GM18499 (cell line): ENCODE results near the gene GAB2.
"Not testable (repeated sequence)": the region's sequence is repeated elsewhere in the genome, so short reads cannot be mapped to it uniquely, and the experiment has no call there.

ENCODE experiments used
- ATAC-seq: cut with Tn5 transposase; IDR thresholded peaks from one replicate; pipeline ENCODE4 v1.9.1; 2021; ENCODE audit warnings: moderate number of reproducible peaks; ENCODE audit not compliant: insufficient read depth, unreplicated experiment

GAB2 gene

DNA sequence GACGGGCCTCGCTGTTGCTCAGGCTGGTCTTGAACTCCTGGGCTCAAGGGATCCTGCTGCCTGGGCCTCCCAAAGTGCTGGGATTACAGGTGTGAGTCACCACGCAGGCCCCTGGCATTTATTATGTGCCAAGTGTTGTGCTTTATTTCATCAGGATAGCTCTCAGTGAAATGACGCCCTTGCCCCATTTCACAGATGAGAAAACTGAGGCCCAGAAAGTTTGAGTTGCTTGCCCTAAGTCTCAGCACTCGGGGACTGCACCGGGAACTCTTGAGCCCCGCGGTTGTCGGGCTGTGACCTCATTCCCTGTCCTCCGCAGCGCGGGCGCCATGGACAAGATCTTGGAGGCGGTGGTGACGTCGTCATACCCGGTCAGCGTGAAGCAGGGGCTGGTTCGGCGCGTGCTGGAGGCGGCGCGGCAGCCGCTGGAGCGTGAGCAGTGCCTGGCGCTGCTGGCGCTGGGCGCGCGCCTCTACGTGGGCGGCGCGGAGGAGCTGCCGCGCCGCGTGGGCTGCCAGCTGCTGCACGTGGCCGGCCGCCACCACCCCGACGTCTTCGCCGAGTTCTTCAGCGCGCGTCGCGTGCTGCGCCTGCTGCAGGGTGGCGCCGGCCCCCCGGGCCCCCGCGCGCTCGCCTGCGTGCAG is 221.6 kb downstream of the GAB2 start:
- ATAC-seq = no peak

GRCh38 chr11:78194490-78194889 is 223.1 kb downstream of the GAB2 start:
- ATAC-seq = no peak

GRCh38 chr11:78193806-78194205 is 223.8 kb downstream of the GAB2 start:
- no peak for ATAC-seq

- no peak for ATAC-seq
Measured at GRCh38 chr11:78192911-78193351, 224.7 kb downstream of the GAB2 start.

DNA sequence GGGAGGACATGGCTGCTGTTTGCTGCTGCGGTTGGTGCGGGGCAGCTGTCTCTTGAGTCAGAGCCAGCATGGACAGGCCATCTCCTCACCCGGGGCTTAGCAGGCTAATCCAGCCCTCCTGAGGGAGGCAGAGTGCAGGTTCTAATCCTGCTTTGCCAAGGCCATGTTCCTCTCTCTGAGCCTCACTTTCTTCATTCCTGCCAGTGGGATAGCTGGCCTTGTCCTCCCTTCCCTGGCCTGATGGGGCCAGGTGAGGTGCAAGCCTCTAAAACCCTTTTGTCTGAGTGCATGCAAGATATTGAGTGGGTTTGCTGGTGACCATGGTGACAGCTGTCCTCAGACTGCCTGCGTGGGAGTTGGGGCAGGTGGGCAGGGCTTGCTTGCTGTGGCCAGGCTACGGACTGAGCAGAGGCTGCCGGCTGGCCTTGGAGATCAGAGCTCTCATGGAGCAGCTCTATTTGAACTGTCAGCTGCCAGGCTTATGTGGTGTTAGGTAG is 225.3 kb downstream of the GAB2 start:
- ATAC-seq = no peak

GRCh38 chr11:78190871-78191538 is 226.6 kb downstream of the GAB2 start:
- no peak for ATAC-seq

DNA sequence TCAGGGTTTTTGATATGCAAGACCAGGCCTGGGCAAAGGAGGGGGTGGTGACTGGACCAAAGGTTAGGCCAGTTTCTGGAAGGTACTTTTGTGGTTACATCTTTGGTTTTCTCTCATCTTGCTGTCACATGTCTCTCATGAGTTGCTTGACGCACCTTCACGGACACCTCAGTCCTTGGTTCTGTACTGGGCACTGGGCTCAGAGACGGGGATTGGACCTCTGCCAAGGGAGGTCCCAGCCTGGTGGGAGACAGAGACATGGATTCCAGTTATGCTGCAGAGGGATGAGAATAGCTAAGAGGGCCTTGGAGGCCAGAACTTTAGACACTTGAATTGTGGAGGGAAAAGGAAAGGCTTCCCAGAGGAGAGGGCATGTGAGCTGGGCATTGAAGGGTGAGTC is 227.2 kb downstream of the GAB2 start:
- ATAC-seq = no peak

GRCh38 chr11:78189851-78190250 is 227.8 kb downstream of the GAB2 start:
- no peak for ATAC-seq

DNA sequence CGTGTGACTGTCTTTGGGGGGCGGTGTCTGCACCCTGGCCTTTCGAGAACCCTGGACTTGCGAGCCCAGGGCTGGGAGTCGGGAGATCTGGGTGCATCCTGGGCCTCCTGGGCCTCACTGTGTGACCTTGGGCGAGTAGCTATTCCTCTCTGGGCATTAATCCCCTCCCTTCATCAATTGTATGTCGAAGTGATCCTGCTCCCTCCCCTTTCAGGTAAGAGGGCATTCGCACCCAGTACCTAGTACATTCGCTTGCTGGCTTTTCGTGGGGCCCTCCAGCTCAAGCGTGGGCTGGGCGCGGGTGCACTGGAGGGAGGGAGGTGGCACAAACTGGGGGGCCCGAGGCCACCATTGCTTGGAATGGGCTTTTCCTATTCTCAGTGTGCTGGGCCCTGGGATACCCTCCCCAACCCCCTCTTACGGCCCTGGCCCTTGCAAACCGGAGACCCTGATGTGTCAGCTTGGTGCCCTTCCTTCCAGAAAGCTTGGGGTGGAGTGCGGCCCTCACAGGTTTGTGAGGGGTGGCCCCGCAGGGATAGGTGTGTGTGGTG is 228.4 kb downstream of the GAB2 start:
- ATAC-seq = no peak

DNA sequence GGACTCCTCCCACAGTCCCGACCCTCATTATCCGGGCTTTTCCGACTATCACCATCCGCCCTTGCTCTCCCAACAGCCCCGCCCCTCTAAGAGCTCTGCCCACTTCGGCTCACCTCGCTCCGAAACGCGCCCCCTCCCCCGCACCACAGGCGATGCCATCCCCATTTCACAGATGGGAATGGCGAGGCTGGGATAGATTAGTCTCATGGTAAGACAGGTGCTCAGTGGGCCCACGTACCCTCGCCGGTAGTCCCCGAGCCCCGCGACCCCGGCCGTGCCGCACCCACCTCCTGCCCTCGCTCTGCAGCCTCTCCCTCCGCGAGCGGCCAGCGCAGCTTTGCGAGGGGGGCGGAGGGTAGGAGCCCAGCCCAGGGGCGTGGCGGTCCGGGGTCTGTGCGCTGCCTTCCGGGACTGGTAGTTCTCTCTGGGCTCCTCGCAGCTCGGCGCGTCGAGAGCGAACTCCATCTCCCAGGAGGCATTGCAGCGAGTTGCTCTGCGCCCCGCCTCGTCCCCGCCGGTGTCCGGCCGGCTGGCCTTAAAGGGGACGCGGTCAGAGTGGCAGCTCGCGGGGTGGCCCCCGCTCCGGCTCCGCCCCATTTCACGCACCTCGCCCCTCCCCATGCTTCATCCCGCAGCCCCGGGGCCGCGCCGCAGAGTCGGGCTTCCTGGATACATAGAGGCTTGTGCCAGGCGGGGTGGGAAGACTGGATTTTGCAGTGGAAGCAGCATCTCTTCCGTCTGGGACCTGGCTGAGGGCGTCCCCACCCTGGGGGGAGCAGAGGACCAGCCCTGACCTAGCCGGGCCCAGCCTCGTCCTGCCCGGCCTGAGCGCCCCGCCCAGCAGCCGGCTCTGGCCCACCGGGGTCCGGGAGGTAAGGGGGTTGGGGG is 229.1 kb downstream of the GAB2 start, which contains the start of the genes KCTD21 and USP35:
TSS of gene KCTD21 (minus strand) at position 341 of the 888 bp plus-strand sequence. CDS start 14,072 bp downstream, outside the sequence.
TSS of gene USP35 (plus strand) at position 634 of the 888 bp plus-strand sequence. CDS start 7,327 bp downstream, outside the sequence.
- peak; percentile 85 for ATAC-seq

DNA sequence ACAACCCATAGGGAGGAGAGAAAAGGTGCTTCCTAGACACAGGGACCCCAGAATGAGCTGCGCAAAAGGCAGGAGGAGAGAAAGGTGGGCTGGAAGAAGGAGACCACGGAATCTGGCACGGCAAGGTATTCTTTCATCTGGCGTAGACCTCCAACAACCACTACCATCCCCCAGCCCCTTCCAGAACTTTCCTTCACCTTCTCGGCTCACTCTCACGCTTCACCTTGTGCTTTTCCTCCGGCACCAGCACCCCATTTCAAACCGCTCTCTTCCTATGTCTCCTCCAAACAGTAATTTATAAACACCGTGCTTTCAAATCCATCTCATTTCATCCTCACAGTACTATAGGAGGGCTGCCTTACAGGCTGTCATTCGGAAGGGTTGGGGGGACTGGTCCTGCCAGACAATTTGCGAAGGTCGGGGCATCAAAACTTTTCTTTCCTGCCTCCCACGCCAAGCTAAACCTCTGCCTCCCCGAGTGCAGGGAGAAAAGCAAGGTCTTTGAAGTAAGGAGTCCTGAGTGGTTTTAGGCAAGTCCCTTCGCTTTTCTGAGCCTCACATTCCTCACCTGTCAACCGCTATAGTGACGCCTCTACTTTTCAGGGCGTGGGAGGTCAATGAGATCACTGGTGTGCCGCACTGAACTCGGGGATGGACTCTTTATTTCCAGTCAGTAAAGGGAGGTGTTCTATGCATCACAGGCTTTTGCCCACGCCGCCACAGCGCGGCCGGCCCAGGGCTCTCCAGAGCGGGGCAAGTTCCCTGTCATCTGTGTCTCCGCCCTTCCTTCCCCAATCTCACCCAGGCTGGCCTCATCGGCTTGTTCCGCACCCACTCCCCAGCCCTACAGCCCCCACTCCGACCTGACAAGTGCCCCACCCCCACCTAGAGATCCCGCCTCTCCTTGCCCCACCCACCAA is 230.0 kb downstream of the GAB2 start:
- peak; percentile 23 for ATAC-seq

DNA sequence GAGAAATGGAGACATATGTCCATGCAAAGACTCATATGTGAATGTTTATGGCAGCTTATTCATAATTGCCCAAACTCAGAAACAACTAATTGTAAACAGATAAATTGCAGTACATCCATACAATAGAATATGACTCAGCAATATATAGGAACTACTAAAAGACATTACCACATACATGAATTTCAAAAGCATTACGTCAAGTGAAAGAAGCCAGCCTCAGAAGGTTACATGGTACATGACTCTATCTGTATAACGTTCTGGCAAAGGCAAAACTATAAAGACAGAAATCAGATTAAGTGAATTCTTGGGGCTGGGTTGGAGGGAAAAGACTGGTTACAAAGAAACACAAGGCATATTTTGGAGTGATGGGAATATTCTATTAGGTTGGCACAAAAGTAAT is 236.4 kb downstream of the GAB2 start:
- ATAC-seq = no peak

GRCh38 chr11:78180751-78181150 is 236.9 kb downstream of the GAB2 start:
- no peak for ATAC-seq

GRCh38 chr11:78179459-78180071 is 238.1 kb downstream of the GAB2 start:
- ATAC-seq = no peak

DNA sequence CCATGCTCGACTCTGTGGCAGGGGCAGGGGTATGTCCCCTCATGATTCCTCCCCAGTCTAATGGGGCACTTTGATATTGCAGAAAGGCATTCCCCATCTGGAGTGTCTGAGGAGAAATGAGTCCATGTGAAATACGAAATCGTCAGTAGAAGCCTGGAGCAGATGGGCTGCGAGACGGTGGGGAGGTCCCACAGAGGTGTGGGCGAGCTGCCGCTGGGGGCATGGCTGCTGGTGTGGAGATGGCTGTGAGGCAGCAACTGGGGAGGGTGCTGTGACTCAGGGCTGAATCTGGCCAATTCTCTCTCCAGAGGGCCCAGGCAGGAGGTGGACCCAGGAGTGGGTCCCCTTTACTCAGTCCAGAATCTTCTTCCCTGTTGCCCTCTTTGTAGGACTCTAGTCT is 240.4 kb downstream of the GAB2 start:
- ATAC-seq = no peak

DNA sequence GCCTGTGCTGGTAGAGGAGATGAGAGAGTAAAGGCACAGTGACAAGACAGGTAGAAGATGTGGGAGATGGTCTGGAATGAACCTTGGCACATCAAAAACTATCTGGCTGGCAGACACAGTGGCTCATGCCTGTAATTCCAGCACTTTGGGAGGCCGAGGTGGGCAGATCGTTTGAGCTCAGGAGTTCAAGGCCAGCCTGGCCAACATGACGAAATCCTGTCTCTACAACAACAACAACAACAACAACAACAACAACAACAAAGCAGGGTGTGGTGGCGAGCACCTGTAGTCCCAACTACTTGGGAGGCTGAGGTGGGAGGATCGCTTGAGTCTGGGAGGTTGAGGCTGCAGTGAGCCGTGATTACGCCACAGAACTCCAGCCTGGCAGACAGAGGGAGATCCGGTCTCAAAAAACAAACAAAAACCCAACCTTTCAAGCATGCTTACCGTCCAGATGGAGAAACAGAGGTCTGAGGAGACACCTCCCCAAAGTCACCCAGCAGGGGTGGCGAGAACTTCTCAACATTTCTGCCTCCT is 240.9 kb downstream of the GAB2 start:
- no peak for ATAC-seq

- ATAC-seq = not testable (repeated sequence)
Measured at GRCh38 chr11:78175862-78176261, 241.8 kb downstream of the GAB2 start.

DNA sequence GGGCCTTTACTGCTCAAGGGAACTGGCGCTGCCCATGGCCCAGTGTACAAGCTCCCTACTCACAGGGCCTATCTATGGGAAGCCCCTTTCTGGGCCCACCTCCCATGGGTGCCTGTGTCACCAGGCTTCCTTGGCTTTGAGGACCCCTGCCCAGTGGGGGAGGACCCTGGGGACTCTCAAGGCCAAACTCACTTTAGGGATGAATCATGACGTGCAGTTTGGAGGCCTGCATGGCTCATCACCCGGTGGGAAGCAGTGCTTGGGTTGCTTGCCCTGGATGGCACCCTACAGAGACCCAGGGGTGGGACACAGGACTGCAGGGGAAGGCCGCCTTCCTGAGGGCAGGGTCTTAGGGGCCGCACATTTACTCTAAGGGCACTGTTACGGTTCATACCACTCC is 245.7 kb downstream of the GAB2 start:
- no peak for ATAC-seq
